ENCODE measurements around the gene GEMIN7.

GEMIN7 gene

DNA sequence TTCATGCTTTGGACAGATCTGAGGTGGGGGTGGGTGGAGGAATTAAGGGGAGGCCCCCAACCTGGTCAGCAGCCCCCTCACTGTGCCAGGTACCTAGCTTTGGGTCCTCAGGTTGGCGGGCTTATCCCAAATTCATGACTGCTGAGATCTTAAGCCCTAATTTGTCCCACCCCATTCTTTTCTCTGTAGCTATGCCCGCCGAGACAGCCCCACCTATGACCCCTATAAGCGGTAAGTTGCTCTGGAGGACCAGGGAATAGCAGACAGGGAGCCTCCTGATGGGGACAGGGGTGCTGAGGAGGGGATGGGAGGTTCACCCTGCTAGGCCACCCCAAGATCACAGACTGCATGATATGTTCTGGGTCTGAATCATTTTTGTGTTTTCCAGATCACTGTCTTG is 17.1 kb upstream of the GEMIN7 start:
- DNase-seq (ENCODE audit: low spot score): no peak

- no peak for DNase-seq (ENCODE audit: low spot score)
These were observed 14.9 kb upstream of the GEMIN7 start for GRCh38 chr19:45063851-45064801.

DNA sequence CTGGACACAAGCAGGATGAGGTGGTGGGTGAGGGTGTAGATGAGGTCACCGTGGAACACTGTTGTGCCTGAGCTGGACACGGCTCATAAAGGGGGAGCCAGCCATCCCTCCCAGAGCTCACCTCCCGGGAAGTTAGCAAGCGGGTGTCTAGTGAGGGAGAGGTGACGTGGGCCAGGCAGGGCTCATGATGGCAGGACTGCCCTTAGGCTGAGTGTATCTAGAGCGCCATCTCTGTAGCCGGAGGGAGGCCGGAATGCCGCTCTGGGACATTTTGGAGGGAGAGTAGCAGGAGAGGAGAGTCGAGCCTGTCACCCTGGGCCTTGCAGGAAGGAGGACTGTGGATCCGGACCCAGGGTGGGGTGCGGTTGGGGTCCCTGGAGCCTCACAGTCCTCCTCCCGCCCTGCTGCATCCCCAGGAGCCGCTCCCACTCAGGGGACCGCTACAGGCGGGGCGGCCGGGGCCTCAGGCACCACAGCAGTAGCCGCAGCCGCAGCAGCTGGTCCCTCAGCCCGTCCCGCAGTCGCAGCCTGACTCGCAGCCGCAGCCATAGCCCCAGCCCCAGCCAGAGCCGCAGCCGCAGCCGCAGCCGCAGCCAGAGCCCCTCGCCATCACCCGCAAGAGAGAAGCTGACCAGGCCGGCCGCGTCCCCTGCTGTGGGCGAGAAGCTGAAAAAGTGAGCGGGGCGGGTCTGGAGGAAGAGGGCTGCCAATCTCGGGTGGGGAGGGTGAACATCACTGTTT is 12.0 kb upstream of the GEMIN7 start:
- no peak for DNase-seq (ENCODE audit: low spot score)

- no peak for DNase-seq (ENCODE audit: low spot score)
These were observed 11.0 kb upstream of the GEMIN7 start for GRCh38 chr19:45068041-45068440.

- DNase-seq (ENCODE audit: low spot score): no peak
These were observed 10.0 kb upstream of the GEMIN7 start for GRCh38 chr19:45069056-45069455.

GRCh38 chr19:45070214-45070613 is 8.8 kb upstream of the GEMIN7 start:
- no peak for DNase-seq (ENCODE audit: low spot score)

DNA sequence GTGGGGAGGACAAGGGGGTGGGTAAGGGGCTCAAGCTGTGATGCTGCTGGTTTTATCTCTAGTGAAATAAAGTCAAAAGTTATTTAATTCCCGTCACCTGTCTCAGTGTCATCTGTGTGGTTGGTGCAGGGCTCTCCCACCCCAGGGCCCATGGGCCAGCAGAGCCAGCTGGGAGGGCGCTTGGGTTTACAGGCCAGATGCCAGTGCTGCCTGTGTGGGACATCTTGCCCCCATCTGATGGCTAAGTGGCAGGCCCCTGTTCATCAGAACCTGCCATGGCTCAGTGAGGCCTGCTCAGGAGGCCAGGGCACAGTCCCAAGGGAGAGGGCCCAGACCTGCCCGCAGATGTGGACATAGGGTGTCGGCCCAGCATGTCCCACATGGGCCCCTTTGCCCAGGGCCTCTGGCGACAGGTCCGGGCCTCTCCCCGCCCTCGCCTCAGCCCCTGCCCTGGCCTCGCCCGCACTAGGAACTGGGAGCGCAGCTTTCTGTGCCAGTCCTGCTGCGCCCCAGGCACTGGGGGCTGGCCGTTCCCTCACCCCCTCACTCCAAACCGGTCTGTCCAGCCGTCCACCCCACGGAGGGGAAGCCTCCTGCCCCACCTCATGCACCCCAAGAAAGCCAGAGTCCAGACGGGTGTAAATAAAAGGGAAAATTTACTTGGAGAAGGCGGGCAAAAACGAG is 8.1 kb upstream of the GEMIN7 start:
- no peak for DNase-seq (ENCODE audit: low spot score)

GRCh38 chr19:45071545-45071938 is 7.5 kb upstream of the GEMIN7 start:
- no peak for DNase-seq (ENCODE audit: low spot score)

DNA sequence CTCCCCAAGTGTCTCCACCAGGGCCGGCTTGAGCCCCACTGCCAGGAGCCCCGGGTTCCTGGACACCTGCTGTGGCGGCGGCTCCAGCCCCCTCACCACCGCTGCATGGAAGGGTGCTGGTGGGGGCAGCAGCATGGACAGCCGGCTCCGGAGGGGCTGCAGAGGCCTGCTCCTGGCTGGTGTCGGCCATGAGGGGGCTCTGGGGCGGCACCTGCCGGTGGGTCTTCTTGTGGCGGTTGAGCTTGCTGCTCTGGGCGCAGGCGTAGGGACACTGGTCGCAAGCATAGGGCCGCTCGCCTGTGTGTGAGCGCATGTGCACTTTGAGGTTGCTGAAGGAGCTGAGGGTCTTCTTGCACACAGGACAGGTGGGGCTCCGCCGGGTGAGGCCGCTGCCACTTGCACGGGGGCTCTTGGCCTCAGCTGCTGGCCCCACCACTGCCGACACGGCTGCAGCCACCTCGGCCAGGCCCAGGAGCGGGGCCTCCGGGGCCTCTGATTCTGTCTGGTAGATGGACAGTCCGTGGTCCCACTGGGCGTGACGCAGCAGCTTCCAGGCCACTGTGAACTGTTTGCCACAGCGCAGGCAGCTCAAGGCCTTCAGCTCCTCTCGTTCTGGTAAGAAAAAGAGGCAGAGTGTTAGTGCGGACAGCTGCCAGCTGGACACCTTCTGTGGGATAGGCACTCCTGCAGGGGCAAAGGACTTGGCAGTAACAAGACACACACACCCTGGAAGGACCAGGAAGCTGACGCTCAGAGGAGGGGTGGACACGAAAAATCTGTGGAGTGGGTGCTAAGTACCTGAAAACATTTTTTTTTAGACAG is 6.9 kb upstream of the GEMIN7 start:
- DNase-seq (ENCODE audit: low spot score): no peak

- DNase-seq (ENCODE audit: low spot score): no peak
These were observed 4.2 kb upstream of the GEMIN7 start for GRCh38 chr19:45074744-45075300.

DNA sequence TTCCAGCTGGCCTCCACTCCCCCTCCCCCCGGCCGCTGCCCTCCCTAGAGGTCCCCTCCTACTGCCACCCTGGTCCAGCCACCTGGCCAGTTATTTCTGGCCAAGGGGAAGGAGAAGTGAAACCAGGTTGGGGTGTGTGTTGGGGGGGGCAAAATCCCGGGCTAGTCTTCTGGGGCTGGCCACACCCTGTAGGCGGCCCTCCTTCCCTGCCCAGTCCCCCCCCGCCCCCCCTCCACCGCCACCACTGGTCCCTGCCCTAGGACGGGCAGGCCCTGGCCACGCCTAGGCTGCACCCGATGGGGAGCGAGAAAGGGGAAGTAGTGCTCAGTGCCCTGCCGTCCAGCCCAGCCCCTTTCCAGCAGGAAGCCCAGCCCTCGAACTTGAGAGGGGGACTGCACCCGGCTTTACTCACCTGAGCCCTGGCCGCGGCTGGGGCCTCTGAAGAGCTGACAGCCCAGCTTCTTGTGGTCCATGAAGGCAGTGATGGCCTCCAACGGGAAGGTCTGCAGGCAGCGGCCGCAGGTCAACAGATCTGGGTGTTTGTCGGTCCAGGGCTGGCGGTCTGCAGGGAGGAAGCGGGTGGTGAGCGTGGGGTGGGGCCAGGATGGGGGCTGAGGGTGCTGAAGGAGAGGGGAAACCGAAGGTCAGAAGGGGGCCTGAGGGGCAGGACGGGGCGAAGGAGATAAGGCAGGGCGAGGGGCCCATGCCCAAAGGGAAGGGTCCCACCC is 3.6 kb upstream of the GEMIN7 start:
- no peak for DNase-seq (ENCODE audit: low spot score)

GRCh38 chr19:45076029-45076850 is 2.8 kb upstream of the GEMIN7 start, which contains the start of gene ZNF296:
Gene ZNF296, minus strand, starts transcription at chr19:45076478. Its CDS starts 105 bp downstream, at chr19:45076373.
- no peak for DNase-seq (ENCODE audit: low spot score)

DNA sequence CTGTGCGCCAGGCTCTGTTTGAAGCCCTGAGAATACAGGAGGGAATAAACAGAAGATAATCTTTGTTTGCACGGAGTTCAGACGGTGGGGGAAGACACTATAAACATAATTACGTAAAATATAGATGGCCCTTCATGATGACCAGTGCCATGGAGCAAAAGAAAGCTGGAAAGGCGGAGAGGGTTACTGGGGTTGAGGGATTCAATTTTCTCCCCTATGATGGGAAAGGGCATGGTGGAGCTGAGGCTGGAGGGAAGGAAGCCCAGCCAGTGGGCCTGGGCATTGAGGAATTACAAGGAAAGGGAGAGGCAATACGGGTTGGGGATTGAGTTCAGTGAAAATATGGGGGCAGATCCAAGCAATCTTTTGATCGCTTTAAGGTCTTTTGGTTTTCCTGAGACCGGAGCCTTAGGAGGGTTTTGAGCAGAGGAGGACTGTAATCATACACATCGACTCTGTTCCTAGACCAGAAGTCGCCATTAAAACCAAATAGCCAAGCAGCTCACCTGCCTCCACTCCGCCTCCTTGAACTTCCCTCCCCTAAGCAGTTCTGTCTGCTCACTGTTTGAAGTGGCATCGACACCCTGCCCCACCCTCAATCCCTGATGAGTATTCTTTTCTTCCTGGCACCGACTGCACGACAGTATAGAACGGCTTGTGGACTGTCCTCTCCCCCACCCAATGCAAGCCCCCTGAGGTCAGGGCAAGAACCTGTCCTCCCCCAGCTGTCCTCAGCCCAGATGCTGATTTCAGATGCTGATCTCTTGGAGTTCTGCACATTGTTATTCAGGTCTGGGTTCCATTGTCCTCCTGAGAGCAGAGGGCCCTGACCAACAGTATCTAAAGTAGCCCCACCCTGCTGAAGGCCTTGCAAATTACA is 2.0 kb upstream of the GEMIN7 start:
- no peak for DNase-seq (ENCODE audit: low spot score)

DNA sequence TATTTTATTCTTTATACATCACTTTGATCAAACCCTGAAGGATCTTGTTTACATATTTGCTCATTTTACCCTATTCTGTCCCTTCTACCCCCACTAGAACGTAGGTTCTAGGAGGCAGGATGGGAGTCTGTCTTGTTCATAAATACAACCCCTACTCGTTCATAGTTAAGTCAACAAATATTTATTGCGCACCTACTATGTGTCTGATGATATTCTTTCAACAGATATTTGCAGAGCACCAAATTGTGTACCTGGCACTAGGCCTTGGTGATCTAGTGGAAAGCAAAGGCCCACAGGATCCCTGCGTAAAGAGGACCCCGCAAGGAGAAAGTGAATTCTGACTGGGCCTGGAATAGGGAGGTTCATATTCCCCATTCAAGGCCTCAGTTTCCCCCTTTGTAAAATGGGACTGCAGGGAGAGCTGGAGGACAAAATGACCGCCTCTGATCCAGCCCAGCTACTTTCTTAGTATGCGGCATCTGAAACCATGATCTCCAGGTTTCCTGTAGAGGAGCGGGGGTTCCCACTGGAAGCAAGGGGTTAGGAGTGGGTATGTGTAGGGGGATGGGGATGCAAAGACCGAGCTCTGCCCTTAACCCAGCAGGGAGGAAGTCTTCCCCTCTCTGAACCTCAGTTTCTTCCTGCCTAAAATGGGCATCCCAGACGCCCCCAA is 534 bp upstream of the GEMIN7 start:
- DNase-seq (ENCODE audit: low spot score): no peak

DNA sequence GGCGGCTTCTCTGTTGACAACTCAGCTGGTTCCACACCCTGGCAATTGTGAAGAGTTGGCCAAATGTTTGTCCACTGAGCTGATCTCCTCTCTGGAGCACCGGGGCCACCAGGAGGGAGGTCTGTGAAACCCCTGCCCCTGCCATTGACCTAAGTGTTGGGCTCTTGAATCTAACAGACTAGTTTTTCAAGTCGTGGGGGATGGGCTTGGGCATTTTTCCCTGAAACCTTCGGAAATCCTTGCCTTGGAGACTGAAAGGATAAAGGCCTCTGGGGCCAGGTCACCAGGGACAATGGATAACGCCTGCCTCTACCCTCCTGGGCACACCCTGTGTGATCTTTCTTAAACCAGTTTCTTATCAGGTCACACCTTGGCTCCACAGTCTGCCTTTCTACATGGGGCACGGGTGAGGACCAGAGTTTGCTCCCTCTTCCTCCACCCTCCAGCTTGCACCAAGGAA is 881 bp downstream of the GEMIN7 start:
- no peak for DNase-seq (ENCODE audit: low spot score)

GRCh38 chr19:45082170-45082569 is 3.1 kb downstream of the GEMIN7 start:
- DNase-seq (ENCODE audit: low spot score): no peak

DNA sequence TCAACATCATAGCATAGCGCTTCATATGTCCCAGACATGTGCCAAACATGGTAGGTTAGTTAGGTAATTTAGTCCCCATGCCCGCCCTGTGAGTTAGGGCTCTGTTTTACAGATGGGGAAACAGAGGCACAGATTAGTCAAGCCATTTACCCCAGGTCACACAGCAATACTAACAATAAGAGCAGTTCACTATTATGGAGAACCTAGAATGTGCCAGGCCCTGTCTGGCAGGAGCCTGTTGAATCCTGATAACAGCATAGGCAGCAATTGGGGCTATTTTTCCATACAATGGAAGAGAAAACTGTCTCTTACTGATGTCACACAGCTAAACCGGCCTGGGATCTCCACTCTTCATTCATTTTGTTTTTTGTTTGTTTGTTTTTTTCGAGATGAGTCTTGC is 7.4 kb downstream of the GEMIN7 start:
- DNase-seq (ENCODE audit: low spot score): no peak

- no peak for DNase-seq (ENCODE audit: low spot score)
These were observed 8.5 kb downstream of the GEMIN7 start for GRCh38 chr19:45087531-45087930.

Data from pons (tissue), 1 donor.